SU-DHL-6 (cell line): Measurements from ENCODE around the gene LEP.

Source experiments
- H2AFZ ChIP-seq: fragments of 200-600 bp; sonication (generic); 2 replicates; pipeline ENCODE4 v1.6.1; 2014; ENCODE audit warnings: low read depth, mild to moderate bottlenecking, moderate library complexity, mixed read lengths, antibody characterized with exemption, low read length; ENCODE audit not compliant: severe bottlenecking
- H3F3A ChIP-seq: fragments of 200-600 bp; shearing (Covaris generic); 2 replicates; pipeline ENCODE4 v1.6.0; 2016; ENCODE audit warnings: antibody characterized with exemption, mild to moderate bottlenecking; ENCODE audit not compliant: insufficient read depth
- H3K27ac ChIP-seq: fragments of 200-600 bp; sonication (generic); 2 replicates; pipeline ENCODE4 v1.5.1; 2016; ENCODE audit warnings: low read depth, mild to moderate bottlenecking, low read length, moderate library complexity, mixed read lengths
- H3K27me3 ChIP-seq: fragments of 200-600 bp; sonication (generic), shearing (Covaris generic); 2 replicates; pipeline ENCODE4 v1.6.0; 2014; ENCODE audit warnings: mild to moderate bottlenecking, low read length
- H3K36me3 ChIP-seq: fragments of 200-600 bp; sonication (generic); 2 replicates; pipeline ENCODE4 v1.6.1; 2014; ENCODE audit warnings: mild to moderate bottlenecking, low read length, mixed read lengths
- H3K4me2 ChIP-seq: fragments of 300-600, 200-600 bp; shearing (Covaris generic), sonication (generic); 2 replicates; pipeline ENCODE4 v1.6.0; 2014; ENCODE audit warnings: low read length, low read depth, mild to moderate bottlenecking; ENCODE audit not compliant: poor library complexity, severe bottlenecking
- H3K4me3 ChIP-seq: fragments of 200-600 bp; sonication (generic); 2 replicates; pipeline ENCODE4 v1.5.1; 2014; ENCODE audit warnings: antibody characterized with exemption, low read length, mild to moderate bottlenecking, mixed read lengths; ENCODE audit not compliant: insufficient read depth, poor library complexity, severe bottlenecking
- H3K79me2 ChIP-seq: fragments of 200-600 bp; sonication (generic); 2 replicates; pipeline ENCODE4 v1.6.1; 2014; ENCODE audit warnings: mild to moderate bottlenecking, low read length, moderate library complexity; ENCODE audit not compliant: insufficient read depth
- H3K9ac ChIP-seq: fragments of 200-600 bp; sonication (generic); 2 replicates; pipeline ENCODE4 v1.7.0; 2014; ENCODE audit warnings: mild to moderate bottlenecking, low read length
- H3K9me2 ChIP-seq: fragments of 200-600 bp; sonication (generic); replicated peaks from 2 replicates; pipeline ENCODE4 v1.6.1; 2014; ENCODE audit warnings: low read length; ENCODE audit not compliant: insufficient read depth
- H3K9me3 ChIP-seq: fragments of 200-600 bp; sonication (generic); 2 replicates; pipeline ENCODE4 v1.6.1; 2014; ENCODE audit warnings: low read length, mixed read lengths; ENCODE audit not compliant: insufficient read depth
- H4K20me1 ChIP-seq: fragments of 200-600 bp; sonication (generic); 2 replicates; pipeline ENCODE4 v1.6.1; 2014; ENCODE audit warnings: low read depth, mild to moderate bottlenecking, antibody characterized with exemption, low read length, moderate library complexity, mixed read lengths
- CTCF ChIP-seq: fragments of 200-600 bp; sonication (generic); IDR thresholded peaks from one replicate; pipeline ENCODE4 v1.5.1; 2017; ENCODE audit warnings: antibody characterized with exemption, mild to moderate bottlenecking, low read length, moderate library complexity; ENCODE audit not compliant: insufficient read depth, poor library complexity, severe bottlenecking
- EZH2phosphoT487 ChIP-seq: fragments of 200-600 bp; sonication (generic), shearing (Covaris generic); conservative IDR thresholded peaks from 2 replicates; pipeline ENCODE4 v1.6.1; 2018; ENCODE audit warnings: mild to moderate bottlenecking, antibody characterized with exemption, low read length, moderate library complexity, mixed read lengths

Gene LEP

GRCh38 chr7:128303643-128304042 lies 62.6 kb downstream of the LEP start:
- Histone ChIP-seq H3K4me3 (no peak overlapping the region), H3K79me2 (no peaks in the 10 kb centered on the region), H2AFZ (no peak overlapping the region), H3K9me3 (no peaks in the 10 kb centered on the region), H3K9me2 (no peaks in the 10 kb centered on the region), H3K27ac (no peak overlapping the region), H4K20me1 (no peaks in the 10 kb centered on the region), H3K4me2 (no peak overlapping the region), H3K36me3 (no peaks in the 10 kb centered on the region), H3K27me3 (no peaks in the 10 kb centered on the region), H3K9ac (no peak overlapping the region), H3F3A (no peaks in the 10 kb centered on the region)
- TF ChIP-seq CTCF (no peak), EZH2phosphoT487 (no peak)

- no peak overlapping the region for H2AFZ ChIP-seq
- H3K79me2 ChIP-seq: no peaks in the 10 kb centered on the region
These were observed 63.1 kb downstream of the LEP start for GRCh38 chr7:128304212-128304611.

GRCh38 chr7:128307061-128307460 lies 66.0 kb downstream of the LEP start:
- no peaks in the 10 kb centered on the region for H3K27me3 ChIP-seq
- TF ChIP-seq EZH2phosphoT487: no peak
- no peak for TF ChIP-seq CTCF
- no peak overlapping the region for H3K9ac ChIP-seq
- no peaks in the 10 kb centered on the region for H3K9me2 ChIP-seq
- no peaks in the 10 kb centered on the region for H3K9me3 ChIP-seq
- no peaks in the 10 kb centered on the region for H3K79me2 ChIP-seq
- H3K27ac ChIP-seq: no peak overlapping the region
- H3F3A ChIP-seq: no peaks in the 10 kb centered on the region
- no peaks in the 10 kb centered on the region for H4K20me1 ChIP-seq
- H3K36me3 ChIP-seq: peaks cover 8% of the 10 kb centered on the region; the same call in 1 of the 2 replicates
- no peak overlapping the region for H3K4me2 ChIP-seq
- H2AFZ ChIP-seq: no peak overlapping the region
- H3K4me3 ChIP-seq: no peak overlapping the region

More at GRCh38 chr7:128304212-128304611, 63.1 kb downstream of the LEP start:
- no peaks in the 10 kb centered on the region for H3K9me3 ChIP-seq
- TF ChIP-seq EZH2phosphoT487 (no peak), CTCF (no peak)
- no peak overlapping the region for H3K4me3 ChIP-seq
- no peaks in the 10 kb centered on the region for H3K36me3 ChIP-seq
- no peak overlapping the region for H3K9ac ChIP-seq
- no peak overlapping the region for H3K27ac ChIP-seq
- no peak overlapping the region for H3K4me2 ChIP-seq
- no peaks in the 10 kb centered on the region for H4K20me1 ChIP-seq
- H3K9me2 ChIP-seq: no peaks in the 10 kb centered on the region
- no peaks in the 10 kb centered on the region for H3K27me3 ChIP-seq
- H3F3A ChIP-seq: no peaks in the 10 kb centered on the region
